Putamen (tissue), 1 donor: Measurements from ENCODE around the gene OSBPL1A.

Experiments used
- DNase-seq: peaks from one replicate; pipeline ENCODE4 v3.0.0-alpha.2; 2016; ENCODE audit warnings: low spot score

Gene OSBPL1A

GRCh38 chr18:24397694-24398368 is at the start of gene OSBPL1A:
Gene OSBPL1A, minus strand, starts transcription at chr18:24397824. Its CDS starts 20,291 bp downstream, at chr18:24377533.
- peak; percentile 89 for DNase-seq

DNA sequence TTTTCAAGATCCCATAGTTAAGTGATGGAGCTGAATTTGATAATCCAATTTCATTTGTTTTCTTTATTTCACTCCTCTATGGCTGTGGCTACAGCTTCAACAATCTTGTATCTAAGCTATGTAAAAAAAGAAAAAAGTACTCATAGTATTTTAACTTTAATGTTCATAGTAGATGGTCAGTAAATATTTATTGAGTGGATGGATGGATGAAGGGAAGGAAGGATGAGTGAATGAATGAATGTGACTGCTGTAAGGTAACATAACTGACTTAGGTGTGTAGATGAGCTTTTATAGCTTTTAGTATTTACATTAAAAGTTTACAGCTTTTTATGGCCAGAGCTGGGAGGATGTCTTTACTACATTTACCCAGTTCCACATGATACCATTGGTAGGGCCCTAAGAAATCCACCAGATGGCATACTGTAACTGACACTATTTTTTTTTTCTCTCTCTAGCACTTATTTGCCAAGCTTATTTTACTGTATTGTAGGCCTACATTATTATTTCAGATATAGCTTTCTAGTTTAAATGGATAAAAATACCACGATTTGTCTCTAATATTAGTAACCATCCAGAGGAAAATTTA is 49.4 kb upstream of the OSBPL1A start:
- DNase-seq: no peak

- no peak for DNase-seq
These were observed 48.8 kb upstream of the OSBPL1A start for GRCh38 chr18:24446453-24446852.

DNA sequence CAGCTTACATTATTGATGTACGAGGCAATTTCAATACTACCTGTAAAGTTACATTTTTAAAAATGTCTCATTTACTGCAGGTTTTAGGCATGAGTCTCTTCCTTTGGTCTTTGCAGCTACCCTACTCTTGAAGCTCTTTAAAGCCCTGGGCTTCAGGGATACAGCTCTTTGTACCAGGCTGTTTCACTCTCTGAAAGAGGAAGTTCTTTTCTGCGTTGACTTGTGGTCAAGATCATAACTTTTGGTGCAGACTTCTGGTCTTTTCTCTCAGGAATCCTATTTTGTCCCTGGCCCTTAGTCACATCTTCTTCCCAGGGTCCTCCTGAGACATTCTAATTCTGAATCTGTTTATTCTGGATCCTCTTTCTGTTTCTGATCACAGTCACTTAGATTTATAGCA is 46.2 kb upstream of the OSBPL1A start:
- DNase-seq: no peak

- DNase-seq: no peak
These were observed 39.3 kb upstream of the OSBPL1A start for GRCh38 chr18:24436939-24437338.

DNA sequence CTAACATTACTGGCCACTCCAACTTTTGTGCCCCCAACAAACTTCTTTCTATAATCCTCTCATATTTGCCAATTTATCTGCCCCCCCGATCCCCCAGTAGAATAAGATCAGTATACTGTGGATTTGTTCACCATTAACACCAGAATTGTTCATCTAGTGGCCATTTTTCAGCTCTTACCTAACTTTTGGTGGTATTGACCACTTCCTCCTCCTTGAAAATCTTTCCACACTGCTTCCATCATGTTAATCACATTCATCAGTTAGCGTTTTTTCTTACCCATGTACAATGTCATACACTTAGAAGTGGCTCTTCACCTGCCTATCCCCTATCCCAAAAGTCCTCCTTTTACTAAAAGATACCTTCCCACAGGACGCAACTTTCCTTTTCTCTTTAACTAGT is 35.0 kb upstream of the OSBPL1A start:
- DNase-seq: no peak

DNA sequence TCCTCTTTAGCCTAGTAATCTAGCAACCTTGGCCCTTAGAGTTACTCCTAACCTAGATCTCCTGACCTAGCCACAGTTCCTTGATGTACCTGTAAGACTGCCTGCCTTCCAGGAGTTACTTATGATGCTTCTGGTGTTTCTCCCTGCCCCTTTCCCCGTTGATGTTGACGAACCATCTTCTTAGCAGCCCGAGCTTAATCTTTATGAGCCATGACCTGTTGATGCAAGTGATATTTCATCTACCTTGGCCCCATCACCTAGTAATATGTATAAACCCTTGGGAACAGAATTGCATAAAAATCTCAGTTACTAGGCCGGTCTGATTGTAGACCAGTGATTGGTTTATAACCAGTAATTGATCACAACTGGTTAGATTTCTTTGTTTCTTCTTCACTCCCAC is 31.6 kb upstream of the OSBPL1A start:
- DNase-seq: no peak

- DNase-seq: no peak
These were observed 31.1 kb upstream of the OSBPL1A start for GRCh38 chr18:24428709-24429108.

DNA sequence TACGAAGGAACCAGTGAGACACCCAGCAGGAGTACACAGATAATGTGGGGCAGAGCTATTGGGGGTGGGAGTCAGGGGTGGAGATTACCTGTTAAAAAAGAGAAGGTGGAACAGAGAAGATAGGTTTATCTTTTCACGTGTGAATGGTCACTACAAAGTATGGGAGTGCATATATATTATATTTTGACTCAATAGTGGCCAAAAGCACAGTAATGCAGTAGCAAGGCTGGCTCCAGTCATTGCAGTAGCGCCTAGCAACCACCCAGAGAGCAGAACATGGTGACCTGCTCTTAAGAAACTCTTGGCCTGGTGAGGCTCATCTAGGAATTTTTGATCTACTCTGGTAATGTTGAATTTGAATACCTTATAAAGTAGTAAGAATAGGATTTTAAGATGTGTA is 29.9 kb upstream of the OSBPL1A start:
- no peak for DNase-seq

- DNase-seq: peak; percentile 85
These were observed 29.0 kb upstream of the OSBPL1A start, which contains the start of gene IMPACT for GRCh38 chr18:24426398-24427294. Gene IMPACT, plus strand, starts transcription at chr18:24426670. Its CDS starts 87 bp downstream, at chr18:24426757.

- no peak for DNase-seq
These were observed 28.4 kb upstream of the OSBPL1A start for GRCh38 chr18:24426073-24426397.

DNA sequence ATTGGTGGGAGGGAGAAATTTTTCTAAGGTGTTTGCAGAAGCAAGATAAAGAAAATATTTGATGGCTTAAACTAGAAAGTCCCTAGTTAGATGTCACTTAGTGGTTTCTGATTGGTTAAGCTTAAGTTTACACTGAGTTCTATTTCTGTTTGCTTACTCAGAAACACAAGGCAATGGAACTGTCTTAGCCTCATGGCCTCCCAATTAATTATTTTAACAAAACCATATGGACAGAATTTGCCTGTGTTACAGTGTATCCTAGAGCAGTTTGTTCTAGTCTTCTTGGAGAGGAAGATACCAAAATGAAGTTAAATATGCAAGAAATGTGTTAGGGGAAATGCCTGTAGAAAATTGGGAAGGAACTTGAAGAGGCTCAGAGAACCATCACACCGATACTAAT is 24.2 kb upstream of the OSBPL1A start:
- no peak for DNase-seq

GRCh38 chr18:24420551-24420950 is 22.9 kb upstream of the OSBPL1A start:
- no peak for DNase-seq

DNA sequence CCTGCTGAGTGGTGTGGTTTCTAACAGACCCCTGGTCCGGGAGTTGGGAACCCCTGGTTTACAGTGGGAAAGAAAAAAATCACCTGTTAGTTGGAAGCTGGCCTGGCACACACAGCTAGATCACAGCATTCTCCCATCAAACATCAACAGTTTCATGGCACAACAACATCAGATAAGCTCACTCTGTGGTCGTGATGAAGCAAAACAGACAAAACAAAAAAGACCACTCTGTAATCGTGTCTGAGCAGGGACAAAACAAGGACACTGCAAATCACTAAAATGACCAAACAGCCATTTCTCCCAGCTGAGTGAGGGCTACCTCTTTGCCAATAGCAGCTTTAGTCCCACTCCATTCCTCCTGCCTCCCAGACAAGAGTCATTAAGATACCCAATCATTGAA is 19.9 kb upstream of the OSBPL1A start:
- DNase-seq: no peak

- DNase-seq: no peak
These were observed 16.9 kb upstream of the OSBPL1A start for GRCh38 chr18:24414349-24415003.

GRCh38 chr18:24413148-24413547 is 15.5 kb upstream of the OSBPL1A start:
- no peak for DNase-seq

- DNase-seq: peak; percentile 50
These were observed 10.9 kb upstream of the OSBPL1A start for GRCh38 chr18:24408496-24408895.

DNA sequence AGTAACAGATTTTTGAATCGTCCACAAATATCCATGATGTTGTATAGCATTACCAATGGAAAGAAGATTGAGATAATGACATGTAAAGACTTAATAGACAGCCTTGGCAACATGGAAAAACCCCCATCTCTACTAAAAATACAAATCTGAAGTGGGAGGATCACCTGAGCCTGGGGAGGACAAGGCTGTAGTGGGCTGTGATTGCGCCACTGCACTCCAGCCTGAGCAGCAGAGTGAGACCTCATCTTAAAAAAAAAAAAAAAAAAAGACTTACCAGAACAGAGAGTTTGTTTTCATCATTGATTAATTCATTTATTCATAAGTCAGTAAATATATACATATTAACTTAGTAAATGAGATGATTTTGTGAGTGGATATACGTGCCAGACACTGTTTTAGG is 7.0 kb upstream of the OSBPL1A start:
- DNase-seq: no peak

DNA sequence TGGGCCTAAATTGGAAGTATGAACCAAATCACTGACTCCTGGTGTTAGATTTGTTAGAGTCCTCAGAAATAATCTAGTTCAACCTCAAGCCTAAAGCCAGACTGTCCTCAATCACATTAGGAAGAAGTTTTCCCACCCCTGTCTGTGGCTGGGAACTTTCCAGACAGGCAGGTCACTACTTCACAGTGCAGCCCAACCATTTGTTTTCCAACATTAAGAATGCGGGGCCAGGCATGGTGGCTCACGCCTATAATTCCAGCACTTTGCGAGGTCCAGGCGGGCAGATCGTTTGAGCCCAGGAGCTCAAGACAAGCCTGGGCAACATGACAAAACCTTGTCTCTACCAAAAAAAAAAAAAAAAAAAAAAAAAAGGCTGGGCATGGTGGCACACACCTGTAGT is 5.5 kb upstream of the OSBPL1A start:
- no peak for DNase-seq

DNA sequence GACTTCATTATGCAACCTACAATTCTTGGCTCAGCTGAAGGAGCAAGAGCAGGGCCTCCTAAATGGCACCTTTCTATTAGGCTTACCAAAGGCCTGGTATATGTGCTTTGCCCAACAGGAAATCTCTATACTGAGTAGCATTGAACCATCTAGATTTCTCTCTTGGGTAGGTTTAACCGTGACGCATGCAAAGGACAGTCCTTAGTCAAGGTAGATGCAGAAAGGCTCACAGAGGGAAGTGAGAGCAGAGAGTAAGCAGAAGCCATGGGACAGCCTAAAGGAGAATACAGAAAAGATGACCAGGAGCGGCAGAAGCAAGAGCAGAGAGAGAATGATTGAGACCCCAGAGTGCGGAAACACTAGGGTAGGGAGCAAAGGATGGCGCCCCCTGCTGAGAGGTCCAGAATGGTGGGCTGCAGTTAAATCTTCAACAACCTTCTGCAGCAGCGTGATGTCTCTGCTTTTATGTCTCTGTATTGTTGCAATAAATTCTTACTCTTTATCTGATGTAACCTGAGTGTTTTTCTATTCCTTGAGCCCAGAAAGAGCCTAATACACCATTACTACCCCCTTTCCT is 4.7 kb upstream of the OSBPL1A start:
- no peak for DNase-seq

DNA sequence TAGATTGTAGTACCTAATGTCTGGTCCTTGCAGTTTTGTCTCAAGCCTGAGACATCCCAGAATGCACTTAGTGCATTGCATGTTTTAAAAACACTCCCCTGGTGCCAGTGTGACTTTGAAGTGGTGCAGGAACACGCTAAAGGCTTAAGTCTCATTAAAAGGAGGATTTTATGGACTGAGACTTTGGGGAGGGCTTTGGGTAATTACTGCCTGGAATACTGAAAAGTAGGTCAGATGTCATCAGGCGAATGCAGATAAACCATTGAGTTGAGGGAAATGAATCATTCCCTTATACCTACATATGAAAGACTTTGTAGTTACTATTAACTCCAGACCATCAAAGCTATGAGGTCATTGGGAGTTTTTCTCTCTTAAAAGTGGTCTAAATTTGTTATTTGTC is 3.0 kb upstream of the OSBPL1A start:
- DNase-seq: no peak

GRCh38 chr18:24398540-24398939 is 916 bp upstream of the OSBPL1A start:
- DNase-seq: no peak
